ENCODE data around the gene PLEKHG1.

The PLEKHG1 gene

DNA sequence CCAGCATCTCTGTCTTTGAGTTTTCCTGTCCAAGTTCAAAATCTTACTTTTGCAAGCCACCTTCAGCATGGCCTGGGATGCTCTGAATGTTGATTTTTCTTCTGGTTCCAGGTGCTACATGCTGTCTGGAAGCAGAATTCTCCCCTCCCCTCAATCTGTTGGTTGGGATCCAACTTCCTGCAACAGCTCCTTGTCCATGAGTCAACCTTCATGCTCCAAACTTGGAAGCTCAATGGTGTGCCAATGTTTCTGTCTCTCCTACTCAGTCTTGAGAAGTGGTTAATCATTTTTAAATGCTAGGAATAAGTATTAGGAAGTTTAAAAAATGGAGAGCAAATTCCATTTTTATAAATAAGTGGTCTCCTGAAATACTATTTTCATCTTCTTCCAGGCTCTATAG lies 33.2 kb upstream of the PLEKHG1 start:
- no peak for DNase-seq (ENCODE audit: extremely low spot score)
- TF ChIP-seq HDGF (IDR thresholded peaks at IDR 0.05; ENCODE audit: borderline replicate concordance) = no peak
- TF ChIP-seq SP1 (IDR thresholded peaks at IDR 0.05) = no peak
- no peak for TF ChIP-seq FOXA1 (IDR thresholded peaks at IDR 0.05)
- no peak for TF ChIP-seq CTBP1 (IDR thresholded peaks at IDR 0.05; ENCODE audit: borderline replicate concordance)
- POLR2A ChIA-PET = no interaction called here
- CTCF ChIA-PET = no interaction called here

DNA sequence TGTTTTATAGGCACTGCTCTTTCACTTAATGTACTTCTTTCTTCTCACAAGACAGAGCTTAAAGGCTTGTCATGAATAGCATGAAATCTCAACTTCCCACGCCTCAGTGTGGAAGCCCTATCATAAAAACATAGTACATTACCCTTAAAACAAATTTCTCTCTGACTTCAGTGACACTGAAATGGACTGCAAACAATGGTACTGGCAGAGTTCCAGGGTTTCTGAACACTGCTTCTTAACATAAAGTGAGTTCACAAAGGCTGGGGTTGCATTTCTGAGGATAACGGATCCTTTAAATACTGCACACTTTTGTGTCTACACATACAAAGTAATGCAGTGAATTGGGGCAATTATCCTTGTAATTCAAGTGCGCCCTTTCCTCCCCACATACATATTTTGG lies 32.3 kb upstream of the PLEKHG1 start:
- CTCF ChIA-PET = interaction anchor here (0.7 to 1.4 kb wide), 2 partner anchors 113 to 149 kb away, joined by 3 read pairs; no protein-coding TSS in a partner anchor
- POLR2A ChIA-PET = no interaction called here
- TF ChIP-seq ZNF384 (IDR thresholded peaks at IDR 0.05) (no peak), ARNT (IDR thresholded peaks at IDR 0.05) (no peak), HDGF (IDR thresholded peaks at IDR 0.05; ENCODE audit: borderline replicate concordance) (no peak), TARDBP (IDR thresholded peaks at IDR 0.05) (no peak)
- TF ChIP-seq, protein P1, sequence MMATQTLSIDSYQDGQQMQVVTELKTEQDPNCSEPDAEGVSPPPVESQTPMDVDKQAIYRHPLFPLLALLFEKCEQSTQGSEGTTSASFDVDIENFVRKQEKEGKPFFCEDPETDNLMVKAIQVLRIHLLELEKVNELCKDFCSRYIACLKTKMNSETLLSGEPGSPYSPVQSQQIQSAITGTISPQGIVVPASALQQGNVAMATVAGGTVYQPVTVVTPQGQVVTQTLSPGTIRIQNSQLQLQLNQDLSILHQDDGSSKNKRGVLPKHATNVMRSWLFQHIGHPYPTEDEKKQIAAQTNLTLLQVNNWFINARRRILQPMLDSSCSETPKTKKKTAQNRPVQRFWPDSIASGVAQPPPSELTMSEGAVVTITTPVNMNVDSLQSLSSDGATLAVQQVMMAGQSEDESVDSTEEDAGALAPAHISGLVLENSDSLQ (IDR thresholded peaks at IDR 0.05) = no peak
- no peak for DNase-seq (ENCODE audit: extremely low spot score)

DNA sequence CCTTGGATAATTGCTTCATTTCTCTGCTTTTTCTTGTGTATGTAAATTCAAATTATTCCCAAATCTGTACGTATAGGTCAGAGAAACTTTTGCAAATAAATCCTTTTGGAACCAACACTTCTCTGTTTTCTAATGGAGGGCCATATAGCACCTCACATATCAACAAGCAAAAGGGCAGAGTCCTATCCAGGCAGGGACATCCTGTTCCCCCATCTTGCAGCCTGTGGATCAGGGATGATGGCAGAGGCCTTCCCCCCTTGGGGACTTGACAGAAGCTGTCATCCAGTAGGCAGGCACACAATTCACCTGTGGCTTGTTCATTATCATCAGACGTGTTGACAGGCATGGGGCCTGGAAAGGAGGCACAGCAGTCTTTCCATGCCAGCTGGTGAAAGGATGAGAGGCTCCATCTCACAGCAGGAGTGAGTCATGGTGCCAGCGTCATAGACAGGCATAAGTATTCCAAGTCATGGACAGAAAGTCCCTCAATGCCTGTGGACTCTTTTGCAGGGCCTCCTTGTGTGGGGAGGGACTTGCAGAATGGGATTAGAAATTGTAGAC lies 31.8 kb upstream of the PLEKHG1 start:
- ChIA-PET POLR2A (no interaction called here), CTCF (interaction anchor here (0.7 to 1.4 kb wide), 3 partner anchors 14 to 150 kb away, joined by 3 read pairs; no protein-coding TSS in a partner anchor)
- no peak for TF ChIP-seq CTBP1 (IDR thresholded peaks at IDR 0.05; ENCODE audit: borderline replicate concordance)
- TF ChIP-seq SUZ12 (IDR thresholded peaks at IDR 0.05) = no peak
- TF ChIP-seq FOXM1 (IDR thresholded peaks at IDR 0.05; ENCODE audit: borderline replicate concordance) = no peak
- TF ChIP-seq BHLHE40 (IDR thresholded peaks at IDR 0.05; ENCODE audit: borderline replicate concordance) = no peak
- TF ChIP-seq, protein P1 (IDR thresholded peaks at IDR 0.05) = no peak
- TF ChIP-seq LEF1 (IDR thresholded peaks at IDR 0.05; ENCODE audit: borderline replicate concordance) = no peak
- TF ChIP-seq FOXK2 (IDR thresholded peaks at IDR 0.05) = no peak
- no peak for TF ChIP-seq ARNT (IDR thresholded peaks at IDR 0.05)
- no peak for TF ChIP-seq L3MBTL2 (conservative IDR thresholded peaks at IDR 0.05)
- TF ChIP-seq HDGF (IDR thresholded peaks at IDR 0.05; ENCODE audit: borderline replicate concordance) = no peak
- DNase-seq (ENCODE audit: extremely low spot score) = no peak

DNA sequence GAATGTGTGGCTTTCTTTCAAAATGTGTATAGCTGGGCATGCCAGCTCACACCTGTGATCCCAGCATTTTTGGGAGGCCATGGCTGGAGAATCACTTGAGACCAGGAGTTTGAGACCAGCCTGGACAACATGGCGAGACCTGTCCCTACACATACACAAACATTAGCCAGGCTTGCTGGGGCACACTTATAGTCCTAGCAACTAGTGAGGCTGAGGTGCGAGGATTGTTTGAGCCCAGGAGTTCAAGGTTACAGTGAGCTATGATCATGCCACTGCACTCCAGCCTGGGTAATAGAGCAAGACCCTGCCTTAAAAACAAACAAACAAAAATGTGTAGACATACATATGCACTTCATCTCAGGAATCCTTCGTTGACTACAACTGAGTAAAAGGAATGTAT lies 31.1 kb upstream of the PLEKHG1 start:
- no peak for TF ChIP-seq FOXA1 (IDR thresholded peaks at IDR 0.05)
- no peak for TF ChIP-seq SP1 (IDR thresholded peaks at IDR 0.05)
- no peak for TF ChIP-seq SUZ12 (IDR thresholded peaks at IDR 0.05)
- TF ChIP-seq HDGF (IDR thresholded peaks at IDR 0.05; ENCODE audit: borderline replicate concordance) = no peak
- TF ChIP-seq NFRKB (IDR thresholded peaks at IDR 0.05) = no peak
- TF ChIP-seq L3MBTL2 (conservative IDR thresholded peaks at IDR 0.05) = no peak
- TF ChIP-seq ELF4 (IDR thresholded peaks at IDR 0.05) = no peak
- TF ChIP-seq CTBP1 (IDR thresholded peaks at IDR 0.05; ENCODE audit: borderline replicate concordance) = no peak
- TF ChIP-seq, protein P1 (IDR thresholded peaks at IDR 0.05) = no peak
- TF ChIP-seq ARNT (IDR thresholded peaks at IDR 0.05) = no peak
- TF ChIP-seq LEF1 (IDR thresholded peaks at IDR 0.05; ENCODE audit: borderline replicate concordance) = no peak
- ChIA-PET POLR2A (no interaction called here), CTCF (interaction anchor here (0.9 to 1.4 kb wide), 2 partner anchors 14 to 150 kb away, joined by 3 read pairs; no protein-coding TSS in a partner anchor)
- no peak for DNase-seq (ENCODE audit: extremely low spot score)

DNA sequence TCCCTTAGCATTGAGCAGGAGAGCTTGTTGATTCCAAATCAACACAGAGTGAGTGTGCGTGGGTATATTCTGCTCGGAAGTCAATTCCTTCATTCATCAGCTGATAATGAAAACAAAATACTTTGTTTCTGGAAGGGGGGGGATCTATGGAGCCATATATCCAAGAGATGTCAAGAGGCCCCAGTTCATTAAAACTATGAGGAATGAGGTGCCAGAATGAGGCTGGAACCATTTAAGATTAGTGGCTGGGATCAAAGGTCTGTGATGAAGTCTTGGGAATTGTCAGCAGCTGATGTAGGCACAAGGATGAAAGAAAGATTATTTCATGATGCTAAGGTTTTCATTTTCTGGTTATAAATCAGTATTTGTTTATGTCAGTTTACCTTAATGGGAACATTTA lies 30.5 kb upstream of the PLEKHG1 start:
- TF ChIP-seq SUZ12 (IDR thresholded peaks at IDR 0.05) (no peak), ELF4 (IDR thresholded peaks at IDR 0.05) (no peak), SP1 (IDR thresholded peaks at IDR 0.05) (no peak), ARNT (IDR thresholded peaks at IDR 0.05) (no peak), NFRKB (IDR thresholded peaks at IDR 0.05) (no peak), BHLHE40 (IDR thresholded peaks at IDR 0.05; ENCODE audit: borderline replicate concordance) (no peak), FOXM1 (IDR thresholded peaks at IDR 0.05; ENCODE audit: borderline replicate concordance) (no peak), FOXA1 (IDR thresholded peaks at IDR 0.05) (no peak), LEF1 (IDR thresholded peaks at IDR 0.05; ENCODE audit: borderline replicate concordance) (no peak), CTBP1 (IDR thresholded peaks at IDR 0.05; ENCODE audit: borderline replicate concordance) (no peak), FOXK2 (IDR thresholded peaks at IDR 0.05) (no peak), L3MBTL2 (conservative IDR thresholded peaks at IDR 0.05) (no peak), HDGF (IDR thresholded peaks at IDR 0.05; ENCODE audit: borderline replicate concordance) (no peak), TARDBP (IDR thresholded peaks at IDR 0.05) (no peak), ZNF384 (IDR thresholded peaks at IDR 0.05) (no peak)
- TF ChIP-seq, protein P1 (IDR thresholded peaks at IDR 0.05) = no peak
- DNase-seq (ENCODE audit: extremely low spot score) = no peak
- POLR2A ChIA-PET = no interaction called here
- CTCF ChIA-PET = interaction anchor here (0.7 kb wide), 1 partner anchor 535 kb away, joined by 6 read pairs; no protein-coding TSS in a partner anchor

DNA sequence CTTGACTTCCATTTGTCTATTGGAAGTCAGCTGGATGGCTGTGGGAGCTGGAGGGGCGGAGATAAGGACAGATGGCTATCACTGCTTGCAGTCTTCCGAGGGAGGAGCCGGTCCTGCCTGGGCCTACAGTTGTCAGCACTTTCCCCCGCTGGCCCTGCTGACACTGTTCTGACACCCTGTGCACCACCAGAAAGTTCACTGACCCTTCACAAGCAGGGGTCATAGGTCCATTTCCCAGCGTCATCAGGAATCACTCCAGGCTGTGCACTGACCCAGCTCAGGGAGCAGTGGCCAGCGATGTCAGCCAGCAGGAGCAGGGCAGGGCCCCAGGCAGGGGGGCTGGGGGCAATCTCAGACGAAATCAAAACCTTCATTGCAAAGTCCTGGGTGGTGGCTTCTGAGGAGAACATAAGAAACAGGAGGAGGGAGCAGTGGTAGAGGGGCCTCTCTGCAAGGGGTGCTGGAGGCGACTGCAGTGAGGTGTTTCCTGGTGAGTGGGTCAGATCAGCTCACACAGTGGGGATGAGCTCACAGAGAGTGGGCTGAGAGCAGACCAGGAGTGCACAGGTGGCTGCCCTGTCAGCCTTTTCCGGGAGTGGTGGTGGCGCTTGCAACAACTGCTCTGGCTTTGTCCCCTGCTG lies 26.5 kb upstream of the PLEKHG1 start:
- CTCF ChIA-PET = no interaction called here
- no peak for DNase-seq (ENCODE audit: extremely low spot score)
- POLR2A ChIA-PET = no interaction called here
- no peak for TF ChIP-seq SP1 (IDR thresholded peaks at IDR 0.05)
- no peak for TF ChIP-seq BHLHE40 (IDR thresholded peaks at IDR 0.05; ENCODE audit: borderline replicate concordance)
- no peak for TF ChIP-seq SUZ12 (IDR thresholded peaks at IDR 0.05)
- no peak for TF ChIP-seq ZNF384 (IDR thresholded peaks at IDR 0.05)
- TF ChIP-seq FOXM1 (IDR thresholded peaks at IDR 0.05; ENCODE audit: borderline replicate concordance) = no peak
- TF ChIP-seq CTBP1 (IDR thresholded peaks at IDR 0.05; ENCODE audit: borderline replicate concordance) = no peak
- TF ChIP-seq LEF1 (IDR thresholded peaks at IDR 0.05; ENCODE audit: borderline replicate concordance) = no peak
- TF ChIP-seq ELF4 (IDR thresholded peaks at IDR 0.05) = no peak
- no peak for TF ChIP-seq FOXK2 (IDR thresholded peaks at IDR 0.05)
- TF ChIP-seq ARNT (IDR thresholded peaks at IDR 0.05) = no peak
- TF ChIP-seq NFRKB (IDR thresholded peaks at IDR 0.05) = no peak
- no peak for TF ChIP-seq TARDBP (IDR thresholded peaks at IDR 0.05)
- no peak for TF ChIP-seq L3MBTL2 (conservative IDR thresholded peaks at IDR 0.05)
- TF ChIP-seq, protein P1 (IDR thresholded peaks at IDR 0.05) = no peak
- TF ChIP-seq FOXA1 (IDR thresholded peaks at IDR 0.05) = no peak
- TF ChIP-seq HDGF (IDR thresholded peaks at IDR 0.05; ENCODE audit: borderline replicate concordance) = no peak

All from HEK293T (cell line).